ENCODE measurements around the gene CMTM7.

The CMTM7 gene

GRCh38 chr3:32391643-32392535, at the start of gene CMTM7:
CMTM7 (plus strand) TSS chr3:32391853; CDS start chr3:32391907, 54 bp downstream.
- peak in 1 of 2 donors; percentile 54 for DNase-seq (ENCODE audit: low read depth in 2 of 2)

- DNase-seq (ENCODE audit: low read depth in 2 of 2): no peak
These were observed 44.1 kb upstream of the CMTM7 start for GRCh38 chr3:32347343-32348125.

- DNase-seq (ENCODE audit: low read depth in 2 of 2): no peak
These were observed 42.5 kb upstream of the CMTM7 start for GRCh38 chr3:32349184-32349583.

- no peak for DNase-seq (ENCODE audit: low read depth in 2 of 2)
These were observed 39.1 kb upstream of the CMTM7 start for GRCh38 chr3:32352563-32352962.

- no peak for DNase-seq (ENCODE audit: low read depth in 2 of 2)
These were observed 38.3 kb upstream of the CMTM7 start for GRCh38 chr3:32353351-32353750.

- no peak for DNase-seq (ENCODE audit: low read depth in 2 of 2)
These were observed 37.3 kb upstream of the CMTM7 start for GRCh38 chr3:32354362-32354778.

GRCh38 chr3:32355751-32356291, 35.8 kb upstream of the CMTM7 start:
- DNase-seq (ENCODE audit: low read depth in 2 of 2): no peak

- DNase-seq (ENCODE audit: low read depth in 2 of 2): no peak
These were observed 31.7 kb upstream of the CMTM7 start for GRCh38 chr3:32359766-32360492.

GRCh38 chr3:32360493-32360827, 31.2 kb upstream of the CMTM7 start:
- no peak for DNase-seq (ENCODE audit: low read depth in 2 of 2)

- DNase-seq (ENCODE audit: low read depth in 2 of 2): no peak
These were observed 24.8 kb upstream of the CMTM7 start for GRCh38 chr3:32366638-32367397.

- DNase-seq (ENCODE audit: low read depth in 2 of 2): no peak
These were observed 24.2 kb upstream of the CMTM7 start for GRCh38 chr3:32367442-32367841.

GRCh38 chr3:32371461-32372212, 20.0 kb upstream of the CMTM7 start:
- no peak for DNase-seq (ENCODE audit: low read depth in 2 of 2)

- DNase-seq (ENCODE audit: low read depth in 2 of 2): no peak
These were observed 19.5 kb upstream of the CMTM7 start for GRCh38 chr3:32372213-32372490.

GRCh38 chr3:32373276-32373675, 18.4 kb upstream of the CMTM7 start:
- no peak for DNase-seq (ENCODE audit: low read depth in 2 of 2)

- no peak for DNase-seq (ENCODE audit: low read depth in 2 of 2)
These were observed 17.8 kb upstream of the CMTM7 start for GRCh38 chr3:32373844-32374243.

- peak in 1 of 2 donors; percentile 73 for DNase-seq (ENCODE audit: low read depth in 2 of 2)
These were observed 16.7 kb upstream of the CMTM7 start for GRCh38 chr3:32374788-32375595.

GRCh38 chr3:32375596-32375930, 16.1 kb upstream of the CMTM7 start:
- DNase-seq (ENCODE audit: low read depth in 2 of 2): no peak

- no peak for DNase-seq (ENCODE audit: low read depth in 2 of 2)
These were observed 15.5 kb upstream of the CMTM7 start for GRCh38 chr3:32376115-32376514.

- no peak for DNase-seq (ENCODE audit: low read depth in 2 of 2)
These were observed 11.7 kb upstream of the CMTM7 start for GRCh38 chr3:32379831-32380500.

Measured in activated CD4-positive, alpha-beta T cell treated with anti-CD3 and anti-CD28 coated beads for 24 hours (primary cell).